ENCODE results near the gene ADSL. TPM values are rescaled to one million over a fixed set of nuclear protein-coding genes. Genes with fewer than 3 reads are reported as not detected.

ADSL gene
- total RNA-seq, 1 donor from 2014 or later: 41.0 TPM

DNA sequence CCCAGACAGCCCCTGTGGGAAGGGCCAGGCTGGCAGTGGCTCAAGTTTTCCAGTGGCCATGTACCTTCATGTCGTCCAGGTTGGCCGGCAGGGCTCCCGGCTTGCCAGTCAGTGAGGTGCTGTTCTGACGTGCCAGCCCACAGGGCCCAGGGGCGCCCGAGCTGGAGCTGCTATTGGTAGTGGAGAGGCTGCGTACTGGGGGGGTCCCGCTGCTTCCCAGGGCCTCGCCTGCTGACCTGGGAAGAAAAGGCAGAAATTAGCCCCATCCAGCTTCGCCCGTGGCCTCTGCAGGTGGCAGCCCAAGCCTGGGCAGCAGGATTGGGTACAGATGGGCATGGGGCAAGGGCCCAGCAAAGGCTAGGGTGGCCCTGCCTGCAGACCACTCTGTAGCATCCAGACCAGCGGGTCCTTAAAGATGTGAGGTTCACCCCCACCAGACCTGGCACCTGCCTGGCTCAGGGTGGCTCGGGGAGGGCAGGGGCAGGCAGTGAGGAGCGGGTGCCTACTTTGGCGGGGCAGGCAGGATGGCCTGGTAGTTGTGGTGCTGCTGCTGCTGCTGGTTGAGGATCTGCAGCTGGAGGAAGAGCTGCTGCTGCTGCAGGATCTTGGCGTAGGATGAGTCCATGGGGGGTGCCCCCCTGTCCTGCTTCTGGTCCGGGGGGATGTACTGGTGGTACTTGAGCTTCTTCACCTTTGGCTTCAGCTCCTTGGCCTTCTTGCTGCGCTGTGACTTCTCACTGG, 74.2 kb downstream of the ADSL start:
- H3K4me1 ChIP-seq: no peaks in the 10 kb centered on the region
- DNase-seq (ENCODE audit: extremely low spot score in 2 of 2): no peak
- TF ChIP-seq POLR2A (IDR thresholded peaks at IDR 0.05): no peak
- no peak for TF ChIP-seq POLR2AphosphoS5 (IDR thresholded peaks at IDR 0.05; ENCODE audit: insufficient read depth in 1 of 2, low read depth in 1 of 2)
- TF ChIP-seq, protein P1, sequence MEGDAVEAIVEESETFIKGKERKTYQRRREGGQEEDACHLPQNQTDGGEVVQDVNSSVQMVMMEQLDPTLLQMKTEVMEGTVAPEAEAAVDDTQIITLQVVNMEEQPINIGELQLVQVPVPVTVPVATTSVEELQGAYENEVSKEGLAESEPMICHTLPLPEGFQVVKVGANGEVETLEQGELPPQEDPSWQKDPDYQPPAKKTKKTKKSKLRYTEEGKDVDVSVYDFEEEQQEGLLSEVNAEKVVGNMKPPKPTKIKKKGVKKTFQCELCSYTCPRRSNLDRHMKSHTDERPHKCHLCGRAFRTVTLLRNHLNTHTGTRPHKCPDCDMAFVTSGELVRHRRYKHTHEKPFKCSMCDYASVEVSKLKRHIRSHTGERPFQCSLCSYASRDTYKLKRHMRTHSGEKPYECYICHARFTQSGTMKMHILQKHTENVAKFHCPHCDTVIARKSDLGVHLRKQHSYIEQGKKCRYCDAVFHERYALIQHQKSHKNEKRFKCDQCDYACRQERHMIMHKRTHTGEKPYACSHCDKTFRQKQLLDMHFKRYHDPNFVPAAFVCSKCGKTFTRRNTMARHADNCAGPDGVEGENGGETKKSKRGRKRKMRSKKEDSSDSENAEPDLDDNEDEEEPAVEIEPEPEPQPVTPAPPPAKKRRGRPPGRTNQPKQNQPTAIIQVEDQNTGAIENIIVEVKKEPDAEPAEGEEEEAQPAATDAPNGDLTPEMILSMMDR (IDR thresholded peaks at IDR 0.05): no peak
- H3K9me3 ChIP-seq: no peaks in the 10 kb centered on the region
- peaks cover 0 to 77% of the 10 kb centered on the region in 2 donors for H3K36me3 ChIP-seq
- H3K4me3 ChIP-seq: no peak overlapping the region
- intact Hi-C loops (cut with DNase I): no loop called here
- H3K27me3 ChIP-seq: no peaks in the 10 kb centered on the region
- no peak overlapping the region for H3K27ac ChIP-seq

DNA sequence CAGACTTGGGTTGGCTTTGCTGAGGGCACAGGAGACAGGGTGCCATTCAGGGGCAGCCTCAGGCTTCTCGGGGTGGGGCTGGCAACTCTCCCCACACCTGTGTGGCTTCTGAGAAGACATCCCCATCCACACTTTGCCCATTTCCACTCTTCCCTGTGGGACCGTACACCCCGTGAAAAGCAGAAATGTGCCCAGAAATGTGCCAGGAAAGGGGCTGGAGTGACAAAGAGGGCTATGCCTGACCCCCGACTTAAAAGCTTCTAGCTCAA, 74.7 kb downstream of the ADSL start:
- no peak for DNase-seq (ENCODE audit: extremely low spot score in 2 of 2)
- intact Hi-C loops (cut with DNase I): no loop called here
- H3K4me3 ChIP-seq: no peak overlapping the region
- no peaks in the 10 kb centered on the region for H3K4me1 ChIP-seq
- no peak for TF ChIP-seq POLR2AphosphoS5 (IDR thresholded peaks at IDR 0.05; ENCODE audit: insufficient read depth in 1 of 2, low read depth in 1 of 2)
- TF ChIP-seq, protein P1 (IDR thresholded peaks at IDR 0.05): no peak
- no peaks in the 10 kb centered on the region for H3K27me3 ChIP-seq
- no peaks in the 10 kb centered on the region for H3K9me3 ChIP-seq
- H3K36me3 ChIP-seq: peaks cover 0 to 78% of the 10 kb centered on the region in 2 donors
- H3K27ac ChIP-seq: no peak overlapping the region

DNA sequence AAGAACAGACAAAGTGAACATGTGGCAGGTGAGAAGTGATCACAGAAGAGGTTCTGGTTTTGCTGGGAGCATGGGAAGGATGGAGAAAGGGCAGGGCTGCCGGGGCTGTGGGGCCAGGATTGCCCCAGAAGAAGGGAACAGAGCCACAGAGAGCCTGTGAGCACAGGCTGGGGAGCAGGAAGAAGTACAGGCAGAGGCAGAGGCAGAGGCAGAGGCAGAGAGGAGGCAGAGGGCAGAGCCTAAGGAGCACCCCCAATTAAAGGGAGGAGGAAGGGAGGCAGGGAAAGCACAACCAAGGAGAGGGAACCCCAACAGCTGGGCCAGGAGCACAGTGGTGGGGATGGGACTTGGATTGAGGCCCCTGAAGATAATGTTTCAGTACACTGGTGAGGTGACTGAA, 75.6 kb downstream of the ADSL start:
- no peak for DNase-seq (ENCODE audit: extremely low spot score in 2 of 2)
- TF ChIP-seq POLR2A (IDR thresholded peaks at IDR 0.05) (no peak), POLR2AphosphoS5 (IDR thresholded peaks at IDR 0.05; ENCODE audit: insufficient read depth in 1 of 2, low read depth in 1 of 2) (no peak)
- TF ChIP-seq, protein P1 (IDR thresholded peaks at IDR 0.05): no peak
- intact Hi-C loops (cut with DNase I): no loop called here

DNA sequence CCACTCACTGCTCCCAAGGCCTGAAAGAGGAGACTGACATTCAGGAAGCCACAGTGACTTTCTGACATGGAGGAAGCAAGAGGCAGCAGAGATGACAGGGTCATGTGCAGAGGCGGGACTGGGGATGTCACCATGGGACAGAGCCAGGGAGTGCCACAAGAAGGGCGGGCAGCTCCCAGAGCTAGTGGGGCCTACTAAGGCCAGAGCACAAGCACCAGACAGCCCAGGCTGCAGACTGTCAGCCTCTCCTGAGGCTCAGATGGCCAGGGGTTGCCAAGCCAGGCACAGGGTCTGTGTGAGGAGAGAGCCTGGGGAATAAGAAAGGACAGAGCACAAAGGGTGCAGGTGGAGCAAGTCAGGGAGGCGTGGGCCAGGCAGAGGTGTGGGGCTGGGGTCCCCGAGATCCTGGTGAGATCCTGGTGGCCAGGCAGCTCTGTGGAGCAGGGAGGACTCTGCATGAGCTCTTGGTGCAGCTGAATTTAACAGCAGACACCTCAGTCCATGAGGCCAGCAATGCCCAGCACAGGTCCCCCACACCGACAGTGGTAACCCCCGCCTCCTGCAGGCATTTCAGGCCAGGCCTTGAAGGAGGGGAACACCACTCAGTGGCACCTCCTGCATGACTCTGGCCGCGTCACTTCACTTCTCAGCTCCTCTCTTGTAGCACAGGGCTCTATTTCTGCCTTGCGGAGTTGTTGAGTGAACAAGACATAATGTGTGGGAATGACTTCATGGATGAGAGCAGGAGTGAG, 76.4 kb downstream of the ADSL start:
- intact Hi-C loops (cut with DNase I): no loop called here
- Histone ChIP-seq H3K4me3 (no peak overlapping the region), H3K27ac (no peak overlapping the region), H3K27me3 (no peaks in the 10 kb centered on the region), H3K4me1 (no peaks in the 10 kb centered on the region), H3K9me3 (no peaks in the 10 kb centered on the region), H3K36me3 (peaks cover 0 to 75% of the 10 kb centered on the region in 2 donors)
- TF ChIP-seq, protein P1 (IDR thresholded peaks at IDR 0.05): no peak
- no peak for TF ChIP-seq POLR2AphosphoS5 (IDR thresholded peaks at IDR 0.05; ENCODE audit: insufficient read depth in 1 of 2, low read depth in 1 of 2)
- no peak for TF ChIP-seq POLR2A (IDR thresholded peaks at IDR 0.05)
- no peak for DNase-seq (ENCODE audit: extremely low spot score in 2 of 2)

More for the DNA sequence above, 75.6 kb downstream of the ADSL start:
- Histone ChIP-seq H3K4me1 (no peaks in the 10 kb centered on the region), H3K27ac (no peak overlapping the region), H3K27me3 (no peaks in the 10 kb centered on the region), H3K4me3 (no peak overlapping the region), H3K9me3 (no peaks in the 10 kb centered on the region), H3K36me3 (peaks cover 0 to 73% of the 10 kb centered on the region in 2 donors)

DNA sequence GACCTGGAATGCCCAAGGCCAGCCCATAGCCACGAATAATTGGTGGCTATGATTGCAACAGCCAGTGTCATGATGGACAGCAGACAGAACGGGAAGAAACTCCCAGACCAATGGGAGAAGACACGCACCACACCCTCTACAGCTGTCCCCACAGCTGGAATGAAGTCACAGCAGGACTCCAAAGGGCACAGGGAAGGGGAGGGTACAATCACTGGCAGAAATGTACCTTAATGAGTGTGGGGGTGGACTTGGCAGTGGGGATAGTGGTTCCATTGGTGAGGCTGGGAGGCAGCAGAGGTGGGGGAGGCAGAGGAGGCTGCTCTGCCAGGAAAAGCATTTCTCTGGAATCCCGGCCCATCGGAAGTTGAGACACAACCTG, 77.0 kb downstream of the ADSL start:
- no peak for TF ChIP-seq POLR2A (IDR thresholded peaks at IDR 0.05)
- TF ChIP-seq, protein P1 (IDR thresholded peaks at IDR 0.05): no peak
- TF ChIP-seq POLR2AphosphoS5 (IDR thresholded peaks at IDR 0.05; ENCODE audit: insufficient read depth in 1 of 2, low read depth in 1 of 2): no peak
- Histone ChIP-seq H3K9me3 (no peaks in the 10 kb centered on the region), H3K27me3 (no peaks in the 10 kb centered on the region), H3K4me1 (no peaks in the 10 kb centered on the region), H3K27ac (no peak overlapping the region), H3K36me3 (peaks cover 0 to 75% of the 10 kb centered on the region in 2 donors), H3K4me3 (no peak overlapping the region)
- intact Hi-C loops (cut with DNase I): no loop called here
- no peak for DNase-seq (ENCODE audit: extremely low spot score in 2 of 2)
